Measurements from ENCODE around the gene CPEB3.

The CPEB3 gene

GRCh38 chr10:92009445-92009844 is 281.4 kb downstream of the CPEB3 start:
- no peak overlapping the region for H3K27ac ChIP-seq (ENCODE audit: low read length)
- no peaks in the 10 kb centered on the region for H3K9me3 ChIP-seq (ENCODE audit: control insufficient read depth, low read depth, low read length)
- H3K36me3 ChIP-seq (ENCODE audit: control insufficient read depth, low read depth, low read length), result peaks cover 48% of the 10 kb centered on the region

GRCh38 chr10:92005978-92006377 is 284.9 kb downstream of the CPEB3 start:
- Histone ChIP-seq H3K27me3 (ENCODE audit: control insufficient read depth, insufficient read depth, low read length) (no peaks in the 10 kb centered on the region), H3K36me3 (ENCODE audit: control insufficient read depth, low read depth, low read length) (peaks cover 41% of the 10 kb centered on the region), H3K9me3 (ENCODE audit: control insufficient read depth, low read depth, low read length) (no peaks in the 10 kb centered on the region), H3K27ac (ENCODE audit: low read length) (no peak overlapping the region), H3K4me1 (ENCODE audit: control insufficient read depth, low read depth, low read length) (no peaks in the 10 kb centered on the region), H3K4me3 (ENCODE audit: low read length) (no peak overlapping the region), H3K9ac (ENCODE audit: low read length) (no peak overlapping the region)

More at GRCh38 chr10:92009445-92009844, 281.4 kb downstream of the CPEB3 start:
- Histone ChIP-seq H3K27me3 (ENCODE audit: control insufficient read depth, insufficient read depth, low read length) (no peaks in the 10 kb centered on the region), H3K4me1 (ENCODE audit: control insufficient read depth, low read depth, low read length) (no peaks in the 10 kb centered on the region), H3K4me3 (ENCODE audit: low read length) (no peak overlapping the region), H3K9ac (ENCODE audit: low read length) (no peak overlapping the region)

GRCh38 chr10:92003258-92003657 is 287.6 kb downstream of the CPEB3 start:
- Histone ChIP-seq H3K4me1 (ENCODE audit: control insufficient read depth, low read depth, low read length) (no peaks in the 10 kb centered on the region), H3K4me3 (ENCODE audit: low read length) (no peak overlapping the region), H3K27me3 (ENCODE audit: control insufficient read depth, insufficient read depth, low read length) (no peaks in the 10 kb centered on the region), H3K36me3 (ENCODE audit: control insufficient read depth, low read depth, low read length) (peaks cover 36% of the 10 kb centered on the region), H3K9me3 (ENCODE audit: control insufficient read depth, low read depth, low read length) (no peaks in the 10 kb centered on the region), H3K9ac (ENCODE audit: low read length) (no peak overlapping the region), H3K27ac (ENCODE audit: low read length) (no peak overlapping the region)

- Histone ChIP-seq H3K4me3 (ENCODE audit: low read length) (no peak overlapping the region), H3K9me3 (ENCODE audit: control insufficient read depth, low read depth, low read length) (no peaks in the 10 kb centered on the region), H3K36me3 (ENCODE audit: control insufficient read depth, low read depth, low read length) (peaks cover 48% of the 10 kb centered on the region), H3K27me3 (ENCODE audit: control insufficient read depth, insufficient read depth, low read length) (no peaks in the 10 kb centered on the region), H3K9ac (ENCODE audit: low read length) (no peak overlapping the region), H3K4me1 (ENCODE audit: control insufficient read depth, low read depth, low read length) (no peaks in the 10 kb centered on the region), H3K27ac (ENCODE audit: low read length) (no peak overlapping the region)
Observed at GRCh38 chr10:92001995-92002394, 288.9 kb downstream of the CPEB3 start.

GRCh38 chr10:92001581-92001980 is 289.3 kb downstream of the CPEB3 start:
- H3K4me1 ChIP-seq (ENCODE audit: control insufficient read depth, low read depth, low read length), result no peaks in the 10 kb centered on the region
- no peak overlapping the region for H3K9ac ChIP-seq (ENCODE audit: low read length)
- no peaks in the 10 kb centered on the region for H3K9me3 ChIP-seq (ENCODE audit: control insufficient read depth, low read depth, low read length)
- H3K36me3 ChIP-seq (ENCODE audit: control insufficient read depth, low read depth, low read length), result peaks cover 48% of the 10 kb centered on the region
- H3K4me3 ChIP-seq (ENCODE audit: low read length), result no peak overlapping the region
- H3K27me3 ChIP-seq (ENCODE audit: control insufficient read depth, insufficient read depth, low read length), result no peaks in the 10 kb centered on the region
- no peak overlapping the region for H3K27ac ChIP-seq (ENCODE audit: low read length)
